HG03354 (cell line): Measurements from ENCODE around the gene NIPAL3.
"Not testable (repeated sequence)": the region's sequence is repeated elsewhere in the genome, so short reads cannot be mapped to it uniquely, and the experiment has no call there.

Source experiments
- ATAC-seq: cut with Tn5 transposase; IDR thresholded peaks from one replicate; pipeline ENCODE4 v1.9.1; 2021; ENCODE audit warnings: mild to moderate bottlenecking; ENCODE audit not compliant: unreplicated experiment, poor library complexity, severe bottlenecking

NIPAL3 gene

GRCh38 chr1:24481843-24482610 is 66.4 kb downstream of the NIPAL3 start:
- no peak for ATAC-seq

DNA sequence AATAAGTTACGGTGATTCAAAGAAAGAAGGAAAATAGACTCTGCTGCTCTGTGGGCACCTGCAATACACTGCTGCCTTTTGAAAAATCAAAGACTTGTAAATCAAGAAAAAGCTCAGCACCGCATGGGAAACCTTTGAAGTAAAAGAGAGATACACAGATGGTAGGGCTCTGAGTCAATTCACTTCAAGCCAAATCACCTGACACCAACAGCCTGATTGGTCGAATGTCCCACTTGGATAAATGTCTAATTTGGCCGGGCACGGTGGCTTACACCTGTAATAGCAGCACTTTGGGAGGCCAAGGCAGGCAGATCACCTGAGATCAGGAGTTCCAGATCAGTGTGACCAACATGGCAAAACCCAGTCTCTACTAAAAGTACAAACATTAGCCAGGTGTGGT is 67.8 kb downstream of the NIPAL3 start:
- no peak for ATAC-seq

DNA sequence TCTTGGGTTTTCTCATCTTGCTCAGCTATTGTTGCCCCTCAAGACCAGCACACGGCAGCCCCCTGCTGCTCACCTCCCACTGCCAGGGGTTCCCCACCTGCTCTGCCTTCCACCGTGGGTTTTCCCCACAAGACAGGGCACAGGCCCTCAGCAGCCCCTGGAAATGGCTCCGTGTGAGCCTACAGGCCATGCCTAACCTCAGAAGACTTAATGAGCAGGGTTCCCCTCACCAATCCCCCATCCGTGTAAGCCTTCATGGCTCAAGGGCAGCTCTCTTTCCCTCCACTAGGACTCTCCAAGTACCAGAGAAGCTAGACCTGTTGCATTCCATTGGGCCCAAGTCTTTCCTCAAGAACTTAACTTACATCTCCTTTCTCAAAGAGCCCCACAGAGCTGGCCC is 68.6 kb downstream of the NIPAL3 start:
- ATAC-seq: no peak

DNA sequence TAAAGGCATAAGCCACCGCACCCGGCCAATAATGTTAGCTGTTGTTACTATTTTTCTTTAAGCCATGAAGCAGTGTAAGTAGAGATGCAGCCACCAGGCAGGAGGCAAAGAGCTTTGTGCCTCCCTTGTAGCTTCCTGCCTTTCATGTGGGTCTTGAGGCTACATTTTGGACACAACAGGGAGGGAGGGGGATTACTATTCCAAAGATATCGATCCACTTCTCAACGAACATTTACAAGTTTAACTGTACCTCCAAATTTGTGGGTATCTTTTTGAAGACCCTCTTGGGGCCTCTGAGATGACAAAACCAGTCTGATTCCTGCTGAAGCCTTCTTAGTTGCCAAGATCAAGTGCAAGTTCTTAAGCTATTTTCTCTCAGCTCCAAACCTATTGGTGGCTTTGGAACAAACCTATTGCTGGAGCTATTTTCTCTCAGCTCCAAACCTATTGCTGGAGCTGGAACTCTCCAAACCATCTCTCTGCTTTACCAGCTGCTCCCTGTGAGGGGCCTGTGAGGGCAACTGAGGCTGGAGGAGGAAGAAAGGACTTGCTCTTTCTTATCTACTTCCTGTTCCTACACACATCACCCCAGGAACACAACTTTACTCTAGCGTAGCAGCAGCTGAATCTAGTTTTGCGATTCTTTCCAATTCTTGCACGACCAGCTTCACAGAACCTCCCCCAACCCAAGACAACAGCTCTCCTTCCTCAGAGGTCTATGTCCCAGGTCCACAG is 70.9 kb downstream of the NIPAL3 start:
- ATAC-seq: no peak

GRCh38 chr1:24487455-24487854 is 71.9 kb downstream of the NIPAL3 start:
- ATAC-seq: no peak

DNA sequence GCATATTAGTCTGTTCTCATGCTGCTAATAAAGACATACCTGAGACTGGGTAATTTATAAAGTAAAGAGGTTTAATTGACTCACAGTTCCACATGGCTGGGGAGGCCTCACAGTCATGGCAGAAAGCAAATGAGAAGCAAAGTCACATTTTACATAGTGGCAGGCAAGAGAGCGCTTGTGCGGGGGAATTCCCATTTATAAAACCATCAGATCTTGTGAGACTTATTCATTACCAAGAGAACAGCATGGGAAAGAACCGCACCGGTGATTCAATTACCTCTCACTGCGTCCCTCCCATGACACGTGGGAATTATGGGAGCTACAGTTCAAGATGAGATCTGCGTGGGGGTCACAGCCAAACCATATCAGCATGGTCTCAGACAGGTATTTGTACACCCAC is 72.6 kb downstream of the NIPAL3 start:
- not testable (repeated sequence) for ATAC-seq

DNA sequence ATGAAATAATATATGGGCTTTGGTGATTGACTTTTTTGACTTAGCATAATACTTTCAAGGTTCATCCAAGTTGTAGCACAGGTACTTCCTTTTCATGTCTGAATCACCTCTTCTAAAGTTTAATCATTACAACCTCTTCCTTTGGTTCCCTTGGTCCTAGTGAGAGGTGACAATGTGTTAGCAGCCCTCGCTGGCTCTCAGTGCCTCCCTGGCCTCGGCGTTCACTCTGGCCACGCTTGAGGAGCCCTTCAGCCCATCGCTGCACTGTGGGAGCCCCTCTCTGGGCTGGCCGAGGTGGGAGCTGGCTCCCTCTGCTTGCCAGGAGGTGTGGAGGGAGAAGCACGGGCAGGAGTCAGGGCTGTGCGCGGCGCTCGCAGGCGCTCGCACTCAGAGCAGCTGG is 74.1 kb downstream of the NIPAL3 start:
- no peak for ATAC-seq

DNA sequence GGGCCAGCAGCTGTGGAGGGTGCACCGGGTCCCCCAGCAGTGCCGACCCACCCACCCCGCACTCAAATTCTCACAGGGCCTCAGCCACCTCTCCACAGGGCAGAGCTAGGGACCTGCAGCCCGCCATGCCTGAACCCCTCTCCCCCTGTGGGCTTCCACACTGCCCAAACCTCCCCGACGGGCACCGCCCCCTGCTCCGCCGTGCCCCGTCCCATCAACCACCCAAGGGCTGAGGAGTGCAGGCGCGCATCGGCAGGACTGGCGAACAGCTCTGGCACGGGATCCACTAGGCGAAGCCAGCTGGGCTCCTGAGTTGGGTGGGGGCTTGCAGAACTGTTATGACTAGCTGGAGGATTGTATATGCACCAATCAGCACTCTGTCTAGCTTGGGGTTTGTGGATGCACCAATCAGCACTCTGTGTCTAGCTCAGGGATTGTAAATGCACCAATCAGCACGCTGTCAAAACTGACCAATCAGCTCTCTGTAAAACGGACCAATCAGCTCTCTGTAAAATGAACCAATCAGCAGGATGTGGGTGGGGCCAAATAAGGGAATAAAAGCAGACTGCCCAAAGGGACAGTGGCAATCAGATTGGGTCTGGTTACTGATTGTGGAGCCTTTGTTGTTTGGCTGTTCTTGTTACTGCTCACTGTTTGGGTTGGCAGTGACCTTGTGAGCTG is 74.6 kb downstream of the NIPAL3 start:
- ATAC-seq: no peak

GRCh38 chr1:24491577-24492360 is 76.2 kb downstream of the NIPAL3 start:
- no peak for ATAC-seq

GRCh38 chr1:24492935-24493334 is 77.3 kb downstream of the NIPAL3 start:
- not testable (repeated sequence) for ATAC-seq

DNA sequence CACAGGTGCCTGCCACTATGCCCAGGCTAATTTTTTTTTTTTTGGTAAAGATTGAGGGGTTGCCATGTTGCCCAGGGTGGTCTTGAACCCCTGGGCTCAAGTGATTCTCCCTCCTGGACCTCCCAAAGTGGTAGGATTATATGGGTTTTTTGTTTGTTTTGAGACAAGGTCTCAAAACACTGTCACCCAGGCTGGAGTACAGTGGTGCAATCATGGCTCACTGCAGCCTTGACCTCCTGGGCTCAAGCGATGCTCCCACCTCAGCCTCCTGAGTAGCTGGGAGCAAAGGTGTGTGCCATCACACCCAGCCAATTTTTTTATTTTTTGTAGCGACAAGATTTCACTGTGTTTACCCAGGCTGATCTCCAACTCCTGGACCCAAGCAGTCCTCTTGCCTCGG is 78.2 kb downstream of the NIPAL3 start:
- ATAC-seq: no peak

- ATAC-seq: no peak
Measured at GRCh38 chr1:24498589-24498988, 83.0 kb downstream of the NIPAL3 start.

DNA sequence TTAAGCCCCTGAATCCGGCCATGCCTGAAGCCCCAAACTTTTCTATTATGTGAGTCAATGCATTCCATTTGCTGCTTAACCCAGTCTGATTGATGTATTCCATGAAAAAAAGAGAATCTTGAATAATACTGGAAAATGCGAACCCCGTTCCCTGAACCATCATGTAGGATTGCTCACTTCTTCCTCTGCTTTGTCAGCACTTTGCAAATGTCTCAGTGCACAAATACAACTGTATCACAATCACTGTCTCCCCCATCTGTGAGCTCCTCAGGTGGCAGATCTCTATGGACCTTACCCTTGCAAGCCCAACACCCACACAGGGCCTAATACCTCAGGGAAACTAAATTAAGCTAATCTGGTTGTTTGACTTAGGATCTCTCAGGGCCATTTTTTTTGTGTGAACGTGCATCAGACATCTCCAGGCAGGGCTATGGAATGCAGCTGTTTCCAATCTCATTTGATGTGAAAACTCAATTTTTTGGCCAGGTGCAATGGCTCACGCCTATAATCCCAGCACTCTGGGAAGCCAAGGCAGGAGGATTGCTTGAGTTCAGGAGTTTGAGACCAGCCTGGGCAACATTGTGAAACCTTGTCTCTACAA is 84.9 kb downstream of the NIPAL3 start:
- ATAC-seq: no peak

GRCh38 chr1:24501371-24502064 is 85.9 kb downstream of the NIPAL3 start:
- ATAC-seq: no peak

GRCh38 chr1:24502065-24502708 is 86.6 kb downstream of the NIPAL3 start:
- no peak for ATAC-seq

DNA sequence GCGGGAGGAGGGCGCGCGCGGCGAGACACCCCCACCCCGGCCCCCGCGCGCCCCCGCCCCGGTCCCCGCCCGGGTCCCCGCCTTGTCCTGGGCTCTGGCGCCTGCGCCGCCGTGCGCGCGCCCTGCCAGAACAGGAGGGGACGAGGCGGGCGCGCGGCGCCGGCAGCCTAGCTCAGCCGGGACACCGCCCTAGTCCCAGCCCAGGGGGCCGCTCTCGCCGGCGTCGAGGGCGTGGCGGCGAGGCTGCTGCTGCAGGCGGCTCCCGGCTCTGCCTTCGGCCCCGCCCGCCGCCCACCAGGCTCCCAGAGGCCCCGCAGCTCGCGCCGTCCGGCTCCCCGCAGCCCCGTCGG is 87.1 kb downstream of the NIPAL3 start, which contains the start of gene RCAN3:
TSS of gene RCAN3 (plus strand) at position 128 of the 350 bp plus-strand sequence. CDS start 11,537 bp downstream, outside the sequence.
- peak; percentile 63 for ATAC-seq

- no peak for ATAC-seq
Measured at GRCh38 chr1:24503059-24503751, 87.6 kb downstream of the NIPAL3 start.
